ENCODE measurements around the gene COQ2. TPM values are rescaled to one million over a fixed set of nuclear protein-coding genes. Genes with fewer than 3 reads are reported as not detected.

Gene COQ2
- polyA plus RNA-seq, 1 donor (not counting 4 experiments of a cell fraction or from before 2014, with no cell fraction given) = 29.1 TPM

- TF ChIP-seq EZH2 (IDR thresholded peaks at IDR 0.05; ENCODE audit: low read length) = no peak
- TF ChIP-seq CTCF (optimal IDR thresholded peaks at IDR 0.05 in 1 of 3, IDR thresholded peaks at IDR 0.05 in 1 of 3, conservative IDR thresholded peaks at IDR 0.05 in 1 of 3; ENCODE audit: extremely low read depth in 1 of 3, insufficient read depth in 2 of 3, low read length in 3 of 3) = peak; percentile 71 to 88 (median 79)
- peak; percentile 54 for DNase-seq (ENCODE audit: low read depth, low spot score)
- Histone ChIP-seq H3K4me3 (ENCODE audit: control insufficient read depth in 2 of 3, extremely low read depth in 1 of 3, insufficient read depth in 2 of 3, low read depth in 1 of 3, low read length in 3 of 3) (no peak overlapping the region), H3K4me2 (ENCODE audit: control insufficient read depth, extremely low read depth, insufficient read depth, low read depth, low read length) (no peak overlapping the region), H3K9me1 (ENCODE audit: control insufficient read depth, extremely low read depth, insufficient read depth, low read length) (no peaks in the 10 kb centered on the region), H3K9me3 (ENCODE audit: control insufficient read depth, low read depth, low read length) (no peaks in the 10 kb centered on the region), H3K4me1 (ENCODE audit: control insufficient read depth, extremely low read depth, insufficient read depth, low read length) (peaks cover 12% of the 10 kb centered on the region), H2AFZ (ENCODE audit: control insufficient read depth, low read length) (no peak overlapping the region), H3K36me3 (ENCODE audit: control insufficient read depth in 2 of 2, extremely low read depth in 1 of 2, insufficient read depth in 2 of 2, low read length in 2 of 2) (peaks cover 0 to 4% of the 10 kb centered on the region in 2 experiments), H3K79me2 (ENCODE audit: control insufficient read depth, insufficient read depth, low read length) (no peaks in the 10 kb centered on the region), H3K9ac (ENCODE audit: control insufficient read depth, extremely low read depth, insufficient read depth, low read length) (no peak overlapping the region), H3K27ac (ENCODE audit: control insufficient read depth, insufficient read depth, low read length) (no peak overlapping the region), H3K27me3 (ENCODE audit: control insufficient read depth, extremely low read depth, insufficient read depth, low read length) (no peaks in the 10 kb centered on the region), H4K20me1 (ENCODE audit: control insufficient read depth, extremely low read depth, insufficient read depth, low read length) (no peaks in the 10 kb centered on the region)
- dilution Hi-C loops (cut with MboI; ENCODE audit: extremely low pct_ligation_motif_present, low sequenced_read_pairs) = no loop called here
- FAIRE-seq = peak; percentile 39
Observed at GRCh38 chr4:83252782-83253405, 31.7 kb downstream of the COQ2 start.

GRCh38 chr4:83251447-83251830 lies 33.2 kb downstream of the COQ2 start:
- H3K9ac ChIP-seq (ENCODE audit: control insufficient read depth, extremely low read depth, insufficient read depth, low read length) = no peak overlapping the region
- H2AFZ ChIP-seq (ENCODE audit: control insufficient read depth, low read length) = no peak overlapping the region
- no peak overlapping the region for H3K27ac ChIP-seq (ENCODE audit: control insufficient read depth, insufficient read depth, low read length)
- TF ChIP-seq EZH2 (IDR thresholded peaks at IDR 0.05; ENCODE audit: low read length) = no peak
- TF ChIP-seq CTCF (optimal IDR thresholded peaks at IDR 0.05 in 1 of 3, IDR thresholded peaks at IDR 0.05 in 1 of 3, conservative IDR thresholded peaks at IDR 0.05 in 1 of 3; ENCODE audit: extremely low read depth in 1 of 3, insufficient read depth in 2 of 3, low read length in 3 of 3) = no peak
- no peak for FAIRE-seq
- no peak overlapping the region for H3K4me3 ChIP-seq (ENCODE audit: control insufficient read depth in 2 of 3, extremely low read depth in 1 of 3, insufficient read depth in 2 of 3, low read depth in 1 of 3, low read length in 3 of 3)
- H3K4me2 ChIP-seq (ENCODE audit: control insufficient read depth, extremely low read depth, insufficient read depth, low read depth, low read length) = no peak overlapping the region
- H3K9me3 ChIP-seq (ENCODE audit: control insufficient read depth, low read depth, low read length) = no peaks in the 10 kb centered on the region
- H3K9me1 ChIP-seq (ENCODE audit: control insufficient read depth, extremely low read depth, insufficient read depth, low read length) = no peaks in the 10 kb centered on the region
- dilution Hi-C loops (cut with MboI; ENCODE audit: extremely low pct_ligation_motif_present, low sequenced_read_pairs) = no loop called here
- no peaks in the 10 kb centered on the region for H4K20me1 ChIP-seq (ENCODE audit: control insufficient read depth, extremely low read depth, insufficient read depth, low read length)
- no peak for DNase-seq (ENCODE audit: low read depth, low spot score)
- H3K36me3 ChIP-seq (ENCODE audit: control insufficient read depth in 2 of 2, extremely low read depth in 1 of 2, insufficient read depth in 2 of 2, low read length in 2 of 2) = no peaks in the 10 kb centered on the region
- H3K27me3 ChIP-seq (ENCODE audit: control insufficient read depth, extremely low read depth, insufficient read depth, low read length) = no peaks in the 10 kb centered on the region
- no peaks in the 10 kb centered on the region for H3K79me2 ChIP-seq (ENCODE audit: control insufficient read depth, insufficient read depth, low read length)
- peaks cover 5% of the 10 kb centered on the region for H3K4me1 ChIP-seq (ENCODE audit: control insufficient read depth, extremely low read depth, insufficient read depth, low read length)
